H9 (cell line): ENCODE data around the gene LARGE1. TPM values are rescaled to one million over a fixed set of nuclear protein-coding genes. Genes with fewer than 3 reads are reported as not detected.

ENCODE experiments used
- DNase-seq: peaks from one replicate; pipeline ENCODE4 v3.0.0-alpha.2; 2017
- H2AFZ ChIP-seq: one replicate; pipeline ENCODE4 v1.6.1; 2013; ENCODE audit warnings: mild to moderate bottlenecking, low read length, control low read depth, moderate library complexity
- H2AK5ac ChIP-seq: 2 replicates; pipeline ENCODE4 v1.6.1; 2013; ENCODE audit warnings: low read length, control low read depth, mixed read lengths; ENCODE audit not compliant: insufficient read length
- H2BK120ac ChIP-seq: one replicate; pipeline ENCODE4 v1.6.1; 2013; ENCODE audit warnings: low read depth, mild to moderate bottlenecking, low read length, control low read depth, inconsistent platforms; ENCODE audit not compliant: poor library complexity, severe bottlenecking
- H2BK12ac ChIP-seq: 2 replicates; pipeline ENCODE4 v1.6.1; 2013; ENCODE audit warnings: low read length, control low read depth, mixed read lengths, low read depth; ENCODE audit not compliant: insufficient read length
- H2BK15ac ChIP-seq: 2 replicates; pipeline ENCODE4 v1.6.1; 2013; ENCODE audit warnings: low read depth, low read length, control low read depth
- H2BK20ac ChIP-seq: one replicate; pipeline ENCODE4 v1.6.1; 2013; ENCODE audit warnings: low read depth, mild to moderate bottlenecking, low read length, control low read depth, inconsistent platforms; ENCODE audit not compliant: poor library complexity, severe bottlenecking
- H2BK5ac ChIP-seq: 2 replicates; pipeline ENCODE4 v1.6.1; 2013; ENCODE audit warnings: low read length, control low read depth, mixed read lengths; ENCODE audit not compliant: insufficient read length
- H3K14ac ChIP-seq: 2 replicates; pipeline ENCODE4 v1.6.1; 2013; ENCODE audit warnings: low read length, control low read depth; ENCODE audit not compliant: insufficient read depth
- H3K18ac ChIP-seq: 2 replicates; pipeline ENCODE4 v1.6.1; 2013; ENCODE audit warnings: low read depth, mild to moderate bottlenecking, mixed read lengths, low read length, control low read depth; ENCODE audit not compliant: insufficient read length
- H3K23ac ChIP-seq: 2 replicates; pipeline ENCODE4 v1.6.1; 2013; ENCODE audit warnings: low read length, control low read depth, mixed read lengths, low read depth; ENCODE audit not compliant: insufficient read length
- H3K23me2 ChIP-seq: 2 replicates; pipeline ENCODE4 v1.6.1; 2013; ENCODE audit warnings: low read depth, mild to moderate bottlenecking, mixed read lengths, low read length, control low read depth; ENCODE audit not compliant: insufficient read length, poor library complexity, severe bottlenecking
- H3K27ac ChIP-seq: 2 replicates; pipeline ENCODE4 v1.5.1; 2013; ENCODE audit warnings: low read length, control low read depth, mixed read lengths, low read depth; ENCODE audit not compliant: insufficient read length
- H3K27me3 ChIP-seq: 2 replicates; pipeline ENCODE4 v1.6.1; 2013; ENCODE audit warnings: low read length, control low read depth, inconsistent platforms; ENCODE audit not compliant: insufficient read depth
- H3K4ac ChIP-seq: 2 replicates; pipeline ENCODE4 v1.6.1; 2013; ENCODE audit warnings: low read depth, mild to moderate bottlenecking, control low read depth, inconsistent platforms, low read length, moderate library complexity
- H3K4me1 ChIP-seq: 2 replicates; pipeline ENCODE4 v1.6.1; 2013; ENCODE audit warnings: low read length, control low read depth, inconsistent platforms; ENCODE audit not compliant: insufficient read depth
- H3K4me2 ChIP-seq: 2 replicates; pipeline ENCODE4 v1.6.1; 2013; ENCODE audit warnings: low read length, control low read depth, mixed read lengths; ENCODE audit not compliant: insufficient read length, insufficient read depth
- H3K56ac ChIP-seq: 2 replicates; pipeline ENCODE4 v1.6.1; 2013; ENCODE audit warnings: low read depth, mild to moderate bottlenecking, mixed read lengths, low read length, control low read depth; ENCODE audit not compliant: insufficient read length
- H3K79me1 ChIP-seq: 2 replicates; pipeline ENCODE4 v1.6.1; 2013; ENCODE audit warnings: low read depth, mild to moderate bottlenecking, moderate library complexity, low read length, control low read depth, inconsistent platforms; ENCODE audit not compliant: insufficient read depth, poor library complexity, severe bottlenecking
- H3K79me2 ChIP-seq: 2 replicates; pipeline ENCODE4 v1.6.1; 2013; ENCODE audit warnings: low read length, control low read depth, inconsistent platforms; ENCODE audit not compliant: insufficient read depth
- H3K9ac ChIP-seq: 2 replicates; pipeline ENCODE4 v1.6.1; 2013; ENCODE audit warnings: low read length, control low read depth, mixed read lengths; ENCODE audit not compliant: insufficient read length; ENCODE audit errors: extremely low read depth
- H3K9me3 ChIP-seq: one replicate; pipeline ENCODE4 v1.6.1; 2013; ENCODE audit warnings: low read depth, low read length, inconsistent platforms; ENCODE audit not compliant: control insufficient read depth
- H3T11ph ChIP-seq: one replicate; pipeline ENCODE4 v1.6.1; 2013; ENCODE audit warnings: mild to moderate bottlenecking, low read length, control low read depth, inconsistent platforms
- H4K20me1 ChIP-seq: one replicate; pipeline ENCODE4 v1.6.1; 2013; ENCODE audit not compliant: control insufficient read depth, insufficient read length, insufficient read depth
- H4K5ac ChIP-seq: 2 replicates; pipeline ENCODE4 v1.6.1; 2013; ENCODE audit warnings: low read depth, mild to moderate bottlenecking, mixed read lengths, low read length, control low read depth; ENCODE audit not compliant: insufficient read length
- H4K8ac ChIP-seq: replicated peaks from 2 replicates; pipeline ENCODE4 v1.6.1; 2013; ENCODE audit warnings: low read length, control low read depth, mixed read lengths, low read depth; ENCODE audit not compliant: insufficient read length
- H4K91ac ChIP-seq: 2 replicates; pipeline ENCODE4 v1.6.1; 2013; ENCODE audit warnings: low read depth, mild to moderate bottlenecking, moderate library complexity, mixed read lengths, low read length, control low read depth; ENCODE audit not compliant: insufficient read length
- H3K27ac Mint-ChIP-seq, 3 experiments: 2 replicates in 2 of 3; 3 replicates in 1 of 3; pipeline ENCODE4 v1.8.0; 2020 to 2021; ENCODE audit warnings: mixed read lengths in 3 of 3, mild to moderate bottlenecking in 1 of 3, moderate library complexity in 1 of 3
- H3K27me3 Mint-ChIP-seq: 2 replicates; pipeline ENCODE4 v1.8.0; 2021; ENCODE audit warnings: low read depth, mild to moderate bottlenecking, moderate library complexity, mixed read lengths
- H3K36me3 Mint-ChIP-seq, 3 experiments: 2 replicates in 2 of 3; 3 replicates in 1 of 3; pipeline ENCODE4 v1.8.0; 2020 to 2021; ENCODE audit warnings: low read depth in 3 of 3, mixed read lengths in 3 of 3; ENCODE audit not compliant: insufficient read depth in 1 of 3
- H3K4me1 Mint-ChIP-seq, 2 experiments: 2 replicates each; pipeline ENCODE4 v1.8.0; 2020; ENCODE audit warnings: mixed read lengths in 2 of 2
- H3K4me3 Mint-ChIP-seq, 2 experiments: 2 replicates in 1 of 2; 3 replicates in 1 of 2; pipeline ENCODE4 v1.8.0; 2020 to 2021; ENCODE audit warnings: mild to moderate bottlenecking in 2 of 2, mixed read lengths in 2 of 2, moderate library complexity in 1 of 2
- H3K9me3 Mint-ChIP-seq, 2 experiments: 2 replicates in 1 of 2; 3 replicates in 1 of 2; pipeline ENCODE4 v1.8.0; 2020; ENCODE audit warnings: mild to moderate bottlenecking in 2 of 2, mixed read lengths in 2 of 2, moderate library complexity in 1 of 2
- WGBS: extraction: QIAGEN DNeasy Blood & Tissue Kit; methylation state at CpG from one replicate; pipeline ENCODE4 v1.1.7; 2013; ENCODE audit warnings: missing lambda C conversion rate, low lambda C conversion rate, mixed read lengths; ENCODE audit not compliant: insufficient read length; ENCODE audit errors: extremely low coverage; 5-methylcytosine and 5-hydroxymethylcytosine counted together
- total RNA-seq: library from RNA; stranded (reverse); gene quantifications from 2 replicates; pipeline ENCODE4 v1.2.1, GENCODE V29; 2021
- TF ChIP-seq, protein P1 (sequence below): fragments of 200-600 bp; sonication (generic); conservative IDR thresholded peaks from 3 replicates; pipeline ENCODE4 v1.8.0; 2021; ENCODE audit warnings: antibody characterized with exemption, mild to moderate bottlenecking

LARGE1 gene
- total RNA-seq, 1 experiment from 2014 or later = 43.5 TPM

DNA sequence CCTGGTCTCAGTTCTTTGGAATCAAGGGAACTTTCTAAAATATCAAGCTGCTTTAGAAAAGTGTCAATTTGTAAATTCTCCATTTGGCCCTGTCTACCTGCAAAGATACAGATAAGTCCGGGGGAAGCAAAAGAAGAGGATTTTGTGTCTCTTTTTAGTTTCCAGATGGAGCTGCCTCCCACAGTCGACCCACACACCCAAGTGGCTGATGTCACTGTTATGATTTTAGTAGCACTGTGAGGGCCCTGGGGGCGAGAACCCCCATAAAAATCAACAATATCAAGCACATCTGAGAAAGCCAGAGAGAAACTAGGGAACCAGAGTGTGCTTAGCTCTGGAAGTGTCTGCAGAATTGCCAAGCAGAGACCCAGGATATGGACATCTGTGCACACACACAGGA is 212.7 kb downstream of the LARGE1 start:
- peaks cover 2% of the 10 kb centered on the region for H3K4me1 ChIP-seq
- peaks cover 3% of the 10 kb centered on the region for H3K79me1 ChIP-seq
- Mint-ChIP-seq H3K9me3 (peaks cover 10 to 14% of the 10 kb centered on the region in 2 experiments), H3K27ac (peak overlapping the region in 1 of 3 experiments; percentile 50; a peak in 1 of 7 replicates), H3K4me3 (no peak overlapping the region), H3K4me1 (peaks cover 26 to 27% of the 10 kb centered on the region in 2 experiments), H3K36me3 (peaks cover 19 to 24% (median 22%) of the 10 kb centered on the region in 3 experiments), H3K27me3 (no peaks in the 10 kb centered on the region)
- no peak overlapping the region for H3K23ac ChIP-seq
- H3K23me2 ChIP-seq = no peaks in the 10 kb centered on the region
- H2BK12ac ChIP-seq = no peak overlapping the region
- no peak overlapping the region for H2BK5ac ChIP-seq
- H4K91ac ChIP-seq = no peak overlapping the region
- H3T11ph ChIP-seq = no peak overlapping the region
- H4K8ac ChIP-seq = no peak overlapping the region
- H4K5ac ChIP-seq = no peak overlapping the region
- H2BK120ac ChIP-seq = no peak overlapping the region
- no peak overlapping the region for H3K27ac ChIP-seq
- H3K14ac ChIP-seq = no peak overlapping the region
- peaks cover 5% of the 10 kb centered on the region; the same call in 1 of the 2 replicates for H3K79me2 ChIP-seq
- H3K27me3 ChIP-seq = no peaks in the 10 kb centered on the region
- no peak overlapping the region for H2BK15ac ChIP-seq
- H3K18ac ChIP-seq = no peak overlapping the region
- no peak overlapping the region for H2BK20ac ChIP-seq
- no peak overlapping the region for H3K56ac ChIP-seq
- no peak overlapping the region for H3K4me2 ChIP-seq
- H3K9ac ChIP-seq = no peak overlapping the region
- no peak overlapping the region for H2AFZ ChIP-seq
- TF ChIP-seq, protein P1, sequence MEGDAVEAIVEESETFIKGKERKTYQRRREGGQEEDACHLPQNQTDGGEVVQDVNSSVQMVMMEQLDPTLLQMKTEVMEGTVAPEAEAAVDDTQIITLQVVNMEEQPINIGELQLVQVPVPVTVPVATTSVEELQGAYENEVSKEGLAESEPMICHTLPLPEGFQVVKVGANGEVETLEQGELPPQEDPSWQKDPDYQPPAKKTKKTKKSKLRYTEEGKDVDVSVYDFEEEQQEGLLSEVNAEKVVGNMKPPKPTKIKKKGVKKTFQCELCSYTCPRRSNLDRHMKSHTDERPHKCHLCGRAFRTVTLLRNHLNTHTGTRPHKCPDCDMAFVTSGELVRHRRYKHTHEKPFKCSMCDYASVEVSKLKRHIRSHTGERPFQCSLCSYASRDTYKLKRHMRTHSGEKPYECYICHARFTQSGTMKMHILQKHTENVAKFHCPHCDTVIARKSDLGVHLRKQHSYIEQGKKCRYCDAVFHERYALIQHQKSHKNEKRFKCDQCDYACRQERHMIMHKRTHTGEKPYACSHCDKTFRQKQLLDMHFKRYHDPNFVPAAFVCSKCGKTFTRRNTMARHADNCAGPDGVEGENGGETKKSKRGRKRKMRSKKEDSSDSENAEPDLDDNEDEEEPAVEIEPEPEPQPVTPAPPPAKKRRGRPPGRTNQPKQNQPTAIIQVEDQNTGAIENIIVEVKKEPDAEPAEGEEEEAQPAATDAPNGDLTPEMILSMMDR = no peak
- H3K9me3 ChIP-seq = no peaks in the 10 kb centered on the region
- H4K20me1 ChIP-seq = no peaks in the 10 kb centered on the region
- DNase-seq = no peak
- no peak overlapping the region for H3K4ac ChIP-seq
- H2AK5ac ChIP-seq = no peak overlapping the region
- WGBS = no CpG with 5 or more reads among the region's 3 CpGs
